Breast epithelium (tissue), 4 donors: ENCODE measurements around the gene ERC1. TPM values are rescaled to one million over a fixed set of nuclear protein-coding genes. Genes with fewer than 3 reads are reported as not detected.

ENCODE experiments used
- DNase-seq, 2 donors: peaks; one replicate each; pipeline ENCODE4 v3.0.0-alpha.2; 2019; ENCODE audit warnings: low spot score in 2 of 2
- H3K27ac ChIP-seq, 2 donors: fragments of 200-600 bp; sonication (generic) in 1 of 2; one replicate each; pipeline ENCODE4 v1.5.1; 2016 to 2019; ENCODE audit warnings: mild to moderate bottlenecking in 1 of 2
- H3K27me3 ChIP-seq, 2 donors: fragments of 200-600 bp; sonication (generic) in 1 of 2; one replicate each; pipeline versions ENCODE4 v1.5.1 to v1.6.0; 2017 to 2019; ENCODE audit warnings: control low read depth in 1 of 2, mild to moderate bottlenecking in 1 of 2
- H3K36me3 ChIP-seq: fragments of 200-600 bp; one replicate; pipeline ENCODE4 v1.5.1; 2019
- H3K4me1 ChIP-seq, 2 donors: fragments of 200-600 bp; sonication (generic); one replicate each; pipeline ENCODE4 v1.5.1; 2016 to 2019; ENCODE audit warnings: control low read depth in 1 of 2
- H3K4me3 ChIP-seq, 3 donors: fragments of 200-600 bp; sonication (generic); 1 replicate in 2 of 3; 2 replicates in 1 of 3; pipeline ENCODE4 v1.5.1; 2016 to 2019; ENCODE audit warnings: mild to moderate bottlenecking in 3 of 3, moderate library complexity in 2 of 3
- H3K9me3 ChIP-seq, 2 donors: fragments of 200-600 bp; sonication (generic) in 1 of 2; one replicate each; pipeline ENCODE4 v1.5.1; 2016 to 2019; ENCODE audit warnings: control low read depth in 1 of 2
- CTCF ChIP-seq, 3 donors: fragments of 450-650 bp; IDR thresholded peaks; one replicate each; pipeline ENCODE4 v1.5.1; 2016 to 2017; ENCODE audit warnings: antibody characterized with exemption in 3 of 3, mild to moderate bottlenecking in 3 of 3, moderate library complexity in 3 of 3
- POLR2A ChIP-seq: fragments of 450-650 bp; IDR thresholded peaks from one replicate; pipeline ENCODE4 v1.6.1; 2016; ENCODE audit warnings: antibody characterized with exemption, mild to moderate bottlenecking, moderate library complexity
- POLR2AphosphoS5 ChIP-seq, 3 donors: sonication (generic); formaldehyde crosslinking; IDR thresholded peaks; one replicate each; pipeline ENCODE4 v1.6.1; 2017; ENCODE audit warnings: antibody characterized with exemption in 3 of 3
- intact Hi-C: fragments of 100-400 bp; cut with DNase I; formaldehyde crosslinking; loops from one replicate; pipeline ENCODE4 v1.15.1; 2023; ENCODE audit warnings: low total_unique reads
- total RNA-seq, 3 donors: library from RNA; depleted of rRNA; stranded (reverse); fragments of >200 nt; gene quantifications; one replicate each; pipeline ENCODE4 v1.1.0, GENCODE V29; 2016

The ERC1 gene
- total RNA-seq, 3 donors from 2014 or later = 47.4 to 63.4 (median 52.8) TPM

GRCh38 chr12:1410794-1411193, 419.8 kb downstream of the ERC1 start:
- Histone ChIP-seq H3K9me3 (no peaks in the 10 kb centered on the region), H3K4me3 (no peak overlapping the region), H3K27ac (no peak overlapping the region), H3K36me3 (peaks cover under 1% of the 10 kb centered on the region), H3K4me1 (no peaks in the 10 kb centered on the region), H3K27me3 (no peaks in the 10 kb centered on the region)
- intact Hi-C loops = no loop called here
- no peak for TF ChIP-seq POLR2AphosphoS5 (IDR thresholded peaks at IDR 0.05)
- TF ChIP-seq POLR2A = no peak
- no peak for TF ChIP-seq CTCF (IDR thresholded peaks at IDR 0.05)
- no peak for DNase-seq

GRCh38 chr12:1413930-1414329, 422.9 kb downstream of the ERC1 start:
- Histone ChIP-seq H3K36me3 (peaks cover 7% of the 10 kb centered on the region), H3K27ac (no peak overlapping the region), H3K27me3 (no peaks in the 10 kb centered on the region), H3K4me3 (no peak overlapping the region), H3K9me3 (no peaks in the 10 kb centered on the region), H3K4me1 (no peaks in the 10 kb centered on the region)
- no peak for TF ChIP-seq POLR2A
- no peak for TF ChIP-seq POLR2AphosphoS5 (IDR thresholded peaks at IDR 0.05)
- no peak for TF ChIP-seq CTCF (IDR thresholded peaks at IDR 0.05)
- no peak for DNase-seq
- intact Hi-C loops = no loop called here

- H3K9me3 ChIP-seq = peaks cover 4 to 14% of the 10 kb centered on the region in 2 donors
- H3K4me1 ChIP-seq = no peaks in the 10 kb centered on the region
- no peaks in the 10 kb centered on the region for H3K27me3 ChIP-seq
- no peak for TF ChIP-seq CTCF (IDR thresholded peaks at IDR 0.05)
- TF ChIP-seq POLR2AphosphoS5 (IDR thresholded peaks at IDR 0.05) = no peak
- TF ChIP-seq POLR2A = no peak
- H3K4me3 ChIP-seq = no peak overlapping the region
- H3K27ac ChIP-seq = no peak overlapping the region
- intact Hi-C loops = no loop called here
- DNase-seq = no peak
- H3K36me3 ChIP-seq = peaks cover 7% of the 10 kb centered on the region
These were observed 427.1 kb downstream of the ERC1 start for GRCh38 chr12:1418144-1418543.

- intact Hi-C loops = no loop called here
- DNase-seq = no peak
- no peaks in the 10 kb centered on the region for H3K4me1 ChIP-seq
- H3K4me3 ChIP-seq = no peak overlapping the region
- peaks cover 7% of the 10 kb centered on the region for H3K36me3 ChIP-seq
- TF ChIP-seq POLR2AphosphoS5 (IDR thresholded peaks at IDR 0.05) (no peak), CTCF (IDR thresholded peaks at IDR 0.05) (no peak), POLR2A (no peak)
- H3K27me3 ChIP-seq = no peaks in the 10 kb centered on the region
- H3K27ac ChIP-seq = no peak overlapping the region
- H3K9me3 ChIP-seq = peaks cover 4 to 14% of the 10 kb centered on the region in 2 donors
These were observed 428.9 kb downstream of the ERC1 start for GRCh38 chr12:1419849-1420371.

GRCh38 chr12:1421091-1421846, 430.2 kb downstream of the ERC1 start:
- peaks cover 4 to 14% of the 10 kb centered on the region in 2 donors for H3K9me3 ChIP-seq
- H3K4me1 ChIP-seq = no peaks in the 10 kb centered on the region
- no peaks in the 10 kb centered on the region for H3K27me3 ChIP-seq
- no peak for DNase-seq
- peaks cover 2% of the 10 kb centered on the region for H3K36me3 ChIP-seq
- H3K4me3 ChIP-seq = no peak overlapping the region
- no peak overlapping the region for H3K27ac ChIP-seq
- TF ChIP-seq POLR2A = no peak
- no peak for TF ChIP-seq CTCF (IDR thresholded peaks at IDR 0.05)
- TF ChIP-seq POLR2AphosphoS5 (IDR thresholded peaks at IDR 0.05) = no peak
- intact Hi-C loops = no loop called here
